Calu3 (cell line): Measurements from ENCODE around the gene TIGD2. TPM values are rescaled to one million over a fixed set of nuclear protein-coding genes. Genes with fewer than 3 reads are reported as not detected.

Source experiments
- BruUV-seq: library from RNA; stranded (reverse); fragments of 400-500 nt; replicated peaks from 2 replicates; lab custom pipeline; 2021; lab: Mats Ljungman, UMichigan
- CTCF ChIA-PET: fragments of 300-600 bp; sonication (Branson Sonifier 250); formaldehyde crosslinking; loops from one replicate; lab custom pipeline; 2022; ENCODE audit warnings: antibody characterized with exemption; lab: Charles Lee
- DNase-seq: peaks from one replicate; pipeline ENCODE4 v3.0.0; 2022
- H3K27ac Mint-ChIP-seq: one replicate; pipeline ENCODE4 v1.8.0; 2022; ENCODE audit warnings: mixed read lengths; ENCODE audit not compliant: unreplicated experiment
- H3K27me3 Mint-ChIP-seq: one replicate; pipeline ENCODE4 v1.8.0; 2022; ENCODE audit warnings: mixed read lengths; ENCODE audit not compliant: unreplicated experiment
- H3K36me3 Mint-ChIP-seq: one replicate; pipeline ENCODE4 v1.8.0; 2022; ENCODE audit warnings: mild to moderate bottlenecking, moderate library complexity, mixed read lengths; ENCODE audit not compliant: insufficient read depth, unreplicated experiment
- H3K4me1 Mint-ChIP-seq: one replicate; pipeline ENCODE4 v1.8.0; 2022; ENCODE audit warnings: mild to moderate bottlenecking, low read depth, mixed read lengths; ENCODE audit not compliant: unreplicated experiment
- H3K4me3 Mint-ChIP-seq: one replicate; pipeline ENCODE4 v1.8.0; 2022; ENCODE audit warnings: mild to moderate bottlenecking, low read depth, moderate library complexity, mixed read lengths; ENCODE audit not compliant: unreplicated experiment
- H3K9me3 Mint-ChIP-seq: one replicate; pipeline ENCODE4 v1.8.0; 2022; ENCODE audit warnings: low read depth, mixed read lengths; ENCODE audit not compliant: unreplicated experiment
- intact Hi-C: fragments of 100-400 bp; cut with micrococcal nuclease; formaldehyde crosslinking; loops from one replicate; pipeline ENCODE4 v1.10.0; 2022; ENCODE audit not compliant: unreplicated experiment
- total RNA-seq: library from RNA; stranded (reverse); gene quantifications from 2 replicates; pipeline ENCODE4 v1.2.3, GENCODE V29; 2022
- TF ChIP-seq, protein P1 (sequence below): fragments of 200-600 bp; IDR thresholded peaks from one replicate; pipeline ENCODE4 v1.8.0; 2022; ENCODE audit warnings: antibody characterized with exemption; ENCODE audit not compliant: unreplicated experiment

Gene TIGD2
- total RNA-seq, 1 experiment from 2014 or later, result 11.4 TPM

DNA sequence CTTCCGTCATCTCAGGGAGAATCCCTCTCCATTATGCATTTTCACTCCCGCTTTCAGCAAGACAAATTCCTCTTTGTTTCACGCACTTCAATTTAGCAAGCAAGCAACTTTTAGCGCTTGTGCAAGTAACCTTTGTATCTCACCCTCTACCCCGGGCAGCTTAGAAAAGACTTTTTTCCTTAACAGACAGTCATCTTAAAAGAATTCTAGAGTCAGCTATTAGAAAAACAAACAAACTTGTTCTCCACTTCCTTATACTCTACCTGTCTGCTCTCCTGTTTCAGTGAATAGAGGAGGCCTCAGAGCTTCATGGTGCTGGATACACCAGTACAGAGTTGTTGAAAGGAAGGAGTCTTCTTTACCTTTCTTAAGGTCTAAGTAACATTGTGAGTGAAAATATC is 12.1 kb downstream of the TIGD2 start:
- peak overlapping the region; percentile 96 for H3K27ac Mint-ChIP-seq
- peaks cover 47% of the 10 kb centered on the region for H3K4me1 Mint-ChIP-seq
- peak overlapping the region; percentile 60 for H3K4me3 Mint-ChIP-seq
- no TSS peak for BruUV-seq
- no peaks in the 10 kb centered on the region for H3K27me3 Mint-ChIP-seq
- CTCF ChIA-PET, result interaction anchor here (0.9 to 1.1 kb wide), 2 partner anchors 31 to 100 kb away, joined by 3 to 5 read pairs; no protein-coding TSS in a partner anchor
- H3K36me3 Mint-ChIP-seq, result peaks cover 13% of the 10 kb centered on the region
- intact Hi-C loops, result no loop called here
- DNase-seq, result peak; percentile 43
- H3K9me3 Mint-ChIP-seq, result no peaks in the 10 kb centered on the region
- TF ChIP-seq, protein P1, sequence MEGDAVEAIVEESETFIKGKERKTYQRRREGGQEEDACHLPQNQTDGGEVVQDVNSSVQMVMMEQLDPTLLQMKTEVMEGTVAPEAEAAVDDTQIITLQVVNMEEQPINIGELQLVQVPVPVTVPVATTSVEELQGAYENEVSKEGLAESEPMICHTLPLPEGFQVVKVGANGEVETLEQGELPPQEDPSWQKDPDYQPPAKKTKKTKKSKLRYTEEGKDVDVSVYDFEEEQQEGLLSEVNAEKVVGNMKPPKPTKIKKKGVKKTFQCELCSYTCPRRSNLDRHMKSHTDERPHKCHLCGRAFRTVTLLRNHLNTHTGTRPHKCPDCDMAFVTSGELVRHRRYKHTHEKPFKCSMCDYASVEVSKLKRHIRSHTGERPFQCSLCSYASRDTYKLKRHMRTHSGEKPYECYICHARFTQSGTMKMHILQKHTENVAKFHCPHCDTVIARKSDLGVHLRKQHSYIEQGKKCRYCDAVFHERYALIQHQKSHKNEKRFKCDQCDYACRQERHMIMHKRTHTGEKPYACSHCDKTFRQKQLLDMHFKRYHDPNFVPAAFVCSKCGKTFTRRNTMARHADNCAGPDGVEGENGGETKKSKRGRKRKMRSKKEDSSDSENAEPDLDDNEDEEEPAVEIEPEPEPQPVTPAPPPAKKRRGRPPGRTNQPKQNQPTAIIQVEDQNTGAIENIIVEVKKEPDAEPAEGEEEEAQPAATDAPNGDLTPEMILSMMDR, result no peak

DNA sequence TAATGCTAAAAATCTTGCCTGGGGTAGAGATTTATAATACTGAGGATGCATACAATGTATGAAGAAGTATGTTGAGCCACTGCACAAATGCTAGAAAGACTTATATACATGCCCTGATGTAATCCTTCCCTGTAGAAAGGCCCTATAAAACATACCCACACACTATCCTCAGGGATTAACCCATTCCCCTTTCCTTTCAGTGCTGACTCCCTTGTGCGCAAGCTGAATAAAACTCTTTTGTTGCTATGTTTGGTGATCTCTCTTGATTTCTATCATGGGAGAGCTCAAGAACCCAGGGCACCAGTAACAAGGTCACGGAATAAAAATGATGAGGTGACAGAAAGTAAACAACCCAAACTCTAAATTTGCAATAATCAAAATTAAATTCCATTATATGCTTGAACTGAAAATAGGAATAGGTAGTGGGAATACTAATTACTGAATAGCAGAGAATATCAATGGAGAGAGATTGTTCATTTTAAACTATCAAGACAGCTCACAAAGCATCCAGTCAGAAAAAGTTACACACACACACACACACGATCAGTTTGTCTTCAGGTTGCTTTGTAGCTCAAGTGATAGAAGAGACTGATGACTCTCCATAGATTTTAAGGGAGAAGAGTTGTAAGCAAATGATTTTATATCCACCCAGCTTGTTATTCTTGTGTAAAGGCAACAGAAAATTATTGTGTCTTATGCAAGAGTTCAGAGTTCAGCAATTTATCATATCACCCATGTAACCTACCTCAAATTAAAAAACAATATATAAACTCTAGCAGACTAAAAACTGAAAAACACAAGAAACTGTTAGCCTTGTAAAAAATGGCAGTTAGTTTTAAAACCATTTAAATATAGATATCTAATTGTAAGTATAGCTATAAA is 14.8 kb downstream of the TIGD2 start:
- Mint-ChIP-seq H3K4me1 (peaks cover 36% of the 10 kb centered on the region), H3K9me3 (no peaks in the 10 kb centered on the region), H3K27me3 (no peaks in the 10 kb centered on the region), H3K4me3 (no peak overlapping the region), H3K27ac (no peak overlapping the region), H3K36me3 (peaks cover 13% of the 10 kb centered on the region)
- no TSS peak for BruUV-seq
- CTCF ChIA-PET, result no interaction called here
- no peak for DNase-seq
- intact Hi-C loops, result no loop called here
- TF ChIP-seq, protein P1, result no peak

DNA sequence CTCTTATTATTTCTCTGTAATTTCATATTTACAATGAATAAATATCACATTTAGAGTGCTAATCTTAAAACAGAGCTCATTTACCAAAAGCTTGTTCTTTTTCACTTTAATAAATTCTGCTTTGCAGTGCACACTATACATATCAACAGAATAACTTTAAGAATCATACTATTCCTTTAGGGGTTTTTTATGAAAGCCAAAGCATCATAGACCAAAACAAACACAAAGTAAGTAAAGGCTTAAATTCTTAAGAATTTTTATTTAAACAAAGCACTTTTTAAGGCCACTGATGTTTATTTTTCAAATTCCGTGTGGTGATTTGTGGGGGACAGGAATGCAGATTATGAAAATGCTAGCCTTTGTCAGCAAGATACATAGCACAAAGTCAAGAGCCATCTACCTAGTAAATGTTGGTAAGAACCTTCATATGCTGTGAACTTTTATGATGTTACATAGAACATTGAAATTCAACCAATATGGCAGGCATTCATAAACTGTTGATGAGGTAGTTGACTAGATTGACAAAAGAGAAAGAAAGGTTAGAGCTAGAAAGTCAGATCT is 17.8 kb downstream of the TIGD2 start:
- TF ChIP-seq, protein P1, result no peak
- BruUV-seq, result no TSS peak
- intact Hi-C loops, result no loop called here
- H3K27me3 Mint-ChIP-seq, result no peaks in the 10 kb centered on the region
- no peak overlapping the region for H3K27ac Mint-ChIP-seq
- no peak overlapping the region for H3K4me3 Mint-ChIP-seq
- no peaks in the 10 kb centered on the region for H3K9me3 Mint-ChIP-seq
- CTCF ChIA-PET, result no interaction called here
- peaks cover 7% of the 10 kb centered on the region for H3K4me1 Mint-ChIP-seq
- no peak for DNase-seq
- H3K36me3 Mint-ChIP-seq, result no peaks in the 10 kb centered on the region

DNA sequence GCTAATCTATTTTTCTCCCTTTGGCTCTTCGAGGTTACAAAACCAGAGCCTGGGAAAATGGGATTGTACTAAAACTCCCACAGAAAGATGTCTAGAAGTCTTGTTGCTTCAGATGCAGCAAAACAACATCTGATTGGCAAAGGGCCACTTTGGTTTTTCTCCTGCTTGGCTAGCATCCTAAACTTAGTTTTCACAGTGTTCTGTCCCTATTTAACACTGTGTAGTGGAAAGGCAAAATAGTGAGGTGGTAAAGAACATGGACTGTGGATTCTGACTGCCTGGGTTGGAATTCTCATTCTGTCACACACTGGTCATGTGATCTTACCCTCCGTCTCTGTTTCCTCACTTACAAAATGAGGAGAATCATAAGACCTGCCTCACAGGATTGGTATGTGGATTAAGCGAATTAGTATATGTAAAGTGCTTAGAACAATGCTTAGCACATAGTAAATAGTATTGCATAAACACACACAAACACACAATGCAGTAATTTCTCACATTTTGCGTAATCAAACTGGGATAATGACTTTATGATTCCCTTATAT is 23.5 kb downstream of the TIGD2 start:
- Mint-ChIP-seq H3K27ac (no peak overlapping the region), H3K4me1 (no peaks in the 10 kb centered on the region), H3K27me3 (no peaks in the 10 kb centered on the region), H3K36me3 (no peaks in the 10 kb centered on the region), H3K9me3 (no peaks in the 10 kb centered on the region), H3K4me3 (no peak overlapping the region)
- CTCF ChIA-PET, result no interaction called here
- no peak for DNase-seq
- TF ChIP-seq, protein P1, result no peak
- intact Hi-C loops, result no loop called here
- no TSS peak for BruUV-seq
